Aorta (tissue), 5 donors: Measurements from ENCODE around the gene HS3ST6. TPM values are rescaled to one million over a fixed set of nuclear protein-coding genes. Genes with fewer than 3 reads are reported as not detected.
A peak's percentile ranks its signal among the peaks of the same experiment; 100 is the strongest.

ENCODE experiments used
- ATAC-seq: fragments of 200-7000 bp; cut with Tn5 transposase; one replicate; pipeline ENCODE4 v1.9.1; 2022; ENCODE audit warnings: moderate library complexity; ENCODE audit not compliant: low FRiP score
- DNase-seq, 2 donors: peaks; one replicate each; pipeline ENCODE4 v3.0.0-alpha.2; 2020
- H3K27ac ChIP-seq, 2 donors: one replicate each; pipeline ENCODE4 v1.5.1; 2013; ENCODE audit warnings: low read length in 2 of 2, mild to moderate bottlenecking in 2 of 2, moderate library complexity in 2 of 2, control low read depth in 1 of 2, inconsistent platforms in 1 of 2, low read depth in 1 of 2
- H3K27me3 ChIP-seq, 2 donors: one replicate each; pipeline ENCODE4 v1.6.1; 2013; ENCODE audit warnings: control low read depth in 1 of 2, low read length in 1 of 2, mild to moderate bottlenecking in 1 of 2, moderate library complexity in 1 of 2; ENCODE audit not compliant: insufficient read depth in 2 of 2, control insufficient read depth in 1 of 2
- H3K36me3 ChIP-seq, 2 donors: one replicate each; pipeline ENCODE4 v1.6.1; 2013; ENCODE audit warnings: control low read depth in 1 of 2, low read length in 1 of 2, mild to moderate bottlenecking in 1 of 2; ENCODE audit not compliant: insufficient read depth in 2 of 2, control insufficient read depth in 1 of 2
- H3K4me1 ChIP-seq, 2 donors: one replicate each; pipeline ENCODE4 v1.6.1; 2013; ENCODE audit warnings: low read length in 2 of 2, control low read depth in 1 of 2, mild to moderate bottlenecking in 1 of 2, moderate library complexity in 1 of 2; ENCODE audit not compliant: insufficient read depth in 2 of 2, control insufficient read depth in 1 of 2
- H3K4me3 ChIP-seq, 2 donors: one replicate each; pipeline ENCODE4 v1.5.1; 2013; ENCODE audit warnings: low read length in 2 of 2, control low read depth in 1 of 2, mild to moderate bottlenecking in 1 of 2
- H3K9me3 ChIP-seq: one replicate; pipeline ENCODE4 v1.6.1; 2013; ENCODE audit warnings: mild to moderate bottlenecking, low read length; ENCODE audit not compliant: control insufficient read depth
- WGBS, 2 donors: extraction: QIAGEN DNeasy Blood & Tissue Kit; methylation state at CpG; one replicate each; pipeline ENCODE4 v1.1.7; 2013; 5-methylcytosine and 5-hydroxymethylcytosine counted together
- intact Hi-C, 2 donors: fragments of 100-400 bp; cut with DNase I; formaldehyde crosslinking; loops; one replicate each; pipeline versions ENCODE4 v1.14.2 to v1.15.0; 2022
- polyA plus RNA-seq, 2 donors: library from polyadenylated mRNA; stranded (reverse); fragments of 200-250 nt; gene quantifications; one replicate each; pipeline ENCODE4 v1.2.3, GENCODE V29; 2013
- total RNA-seq, 2 donors: library from RNA; stranded (reverse); fragmentation: NEBNext Ultra II Directional; extraction: Animal tissue kit (Norgen Biotek cat#: 25700); gene quantifications; one replicate each; pipeline ENCODE4 v1.2.1, GENCODE V29; 2021
- donor health status: healthy with polysubstance abuse.
- donor health status: Bipolar disorder and iron deficiency.
- donor health status: DM: no; HTN: no; CAD: no.
- donor health status: DM: no; HTN: no; CAD: no.
- donor health status: DM: yes; HTN: yes; CAD: no.

The HS3ST6 gene
- total and polyA plus RNA-seq, 4 donors: 1.1 TPM; not detected in 3

DNA sequence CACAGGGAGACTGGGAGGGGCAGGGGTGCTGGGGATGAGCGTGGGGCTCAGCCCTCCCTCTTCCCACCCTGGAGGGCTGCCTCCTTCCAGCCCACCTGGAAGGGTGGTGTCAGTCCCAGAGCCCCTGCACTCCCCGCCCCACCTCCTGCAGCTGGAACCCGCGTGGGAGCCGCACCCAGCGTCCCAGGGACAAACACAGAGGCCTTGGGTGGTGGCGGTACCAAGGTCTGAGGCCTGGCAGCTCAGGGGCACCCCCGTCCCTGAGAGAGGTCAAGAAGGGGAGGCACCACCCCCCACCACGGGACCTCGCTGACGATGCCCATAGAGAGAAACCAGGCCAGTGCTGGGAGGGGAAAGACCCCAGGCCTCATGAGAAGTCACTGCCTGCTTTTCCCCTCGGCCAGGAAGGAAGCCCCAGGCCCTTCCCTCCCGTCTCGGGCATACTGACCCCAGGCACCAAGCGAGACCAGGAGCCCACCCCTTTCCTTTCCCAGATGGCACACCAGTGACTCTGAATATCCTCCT, 4.1 kb downstream of the HS3ST6 start:
- ATAC-seq (no peak), DNase-seq (peak in 1 of 2 donors; percentile 59)
- WGBS, 2 donors: 30 to 35% methylated on average over 15 of the region's 15 CpGs
- intact Hi-C loops: no loop called here
- no peaks in the 10 kb centered on the region for H3K27me3 ChIP-seq
- H3K4me1 ChIP-seq: no peaks in the 10 kb centered on the region
- H3K27ac ChIP-seq: no peak overlapping the region
- H3K9me3 ChIP-seq: no peaks in the 10 kb centered on the region
- no peaks in the 10 kb centered on the region for H3K36me3 ChIP-seq
- no peak overlapping the region for H3K4me3 ChIP-seq

DNA sequence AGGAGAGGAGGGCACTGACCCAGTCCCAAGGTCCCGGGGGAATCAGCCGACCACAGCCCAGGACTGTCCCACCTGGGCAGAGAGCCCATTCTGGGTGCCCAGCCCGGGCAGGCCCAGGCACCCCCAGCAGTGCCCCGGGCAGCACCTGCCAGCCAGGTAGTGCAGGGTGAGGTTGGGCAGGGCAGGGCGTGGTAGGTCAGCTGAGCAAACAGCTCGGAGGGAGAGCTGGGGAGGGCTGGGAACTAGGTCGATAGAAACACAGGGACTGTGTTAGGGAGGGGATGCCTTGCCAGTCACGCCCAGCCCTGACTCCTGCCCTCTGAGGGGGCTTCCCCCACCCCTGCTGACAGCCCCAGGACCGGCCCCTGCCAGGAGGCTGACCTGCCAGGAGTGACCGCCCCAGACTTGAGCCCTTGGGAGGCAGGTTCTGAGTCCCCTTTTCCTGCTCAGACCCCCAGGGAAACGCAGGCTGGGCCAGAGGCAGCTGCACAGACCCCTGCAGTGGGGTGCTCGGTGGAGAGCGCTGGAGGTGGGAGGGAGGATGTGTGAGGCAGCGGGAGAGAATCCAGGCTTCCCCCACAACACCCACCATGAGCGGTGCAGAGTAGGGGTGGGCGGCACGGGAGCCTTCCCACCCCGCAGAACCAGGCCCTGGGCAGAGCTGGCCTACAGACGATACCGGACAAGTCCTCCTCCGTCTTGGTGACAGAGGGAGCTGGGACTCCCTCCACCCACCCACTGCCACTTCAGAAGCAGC, 4.7 kb downstream of the HS3ST6 start:
- ATAC-seq (no peak), DNase-seq (peak in 1 of 2 donors; percentile 63)
- H3K27ac ChIP-seq: no peak overlapping the region
- H3K36me3 ChIP-seq: no peaks in the 10 kb centered on the region
- WGBS, 2 donors: 35 to 41% methylated on average over 21 of the region's 21 CpGs
- intact Hi-C loops: no loop called here
- H3K4me3 ChIP-seq: no peak overlapping the region
- no peaks in the 10 kb centered on the region for H3K9me3 ChIP-seq
- H3K27me3 ChIP-seq: no peaks in the 10 kb centered on the region
- H3K4me1 ChIP-seq: no peaks in the 10 kb centered on the region

DNA sequence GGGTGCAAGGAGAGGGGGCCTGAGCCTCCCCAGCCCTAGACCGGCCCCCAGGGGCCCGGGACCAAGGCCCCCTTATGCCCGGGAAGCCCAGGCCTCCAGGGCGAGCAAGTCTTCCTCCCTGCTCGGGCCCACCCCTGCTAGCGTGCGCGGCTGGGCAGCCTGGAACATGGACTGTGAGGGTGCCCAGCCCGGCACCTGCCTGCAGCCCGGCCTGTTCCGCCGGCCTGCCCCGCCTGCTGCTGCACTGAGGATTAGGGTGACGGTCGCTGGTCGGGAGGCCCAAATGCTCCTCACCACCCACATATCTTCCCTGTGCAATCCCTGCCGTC, 6.0 kb downstream of the HS3ST6 start:
- intact Hi-C loops: no loop called here
- ATAC-seq: no peak
- no peak for DNase-seq
- 82 to 83% methylated on average over 16 to 17 of the region's 17 CpGs for whole genome bisulfite sequencing, 2 donors
- Histone ChIP-seq H3K36me3 (no peaks in the 10 kb centered on the region), H3K4me3 (no peak overlapping the region), H3K27me3 (no peaks in the 10 kb centered on the region), H3K4me1 (no peaks in the 10 kb centered on the region), H3K27ac (no peak overlapping the region), H3K9me3 (no peaks in the 10 kb centered on the region)

DNA sequence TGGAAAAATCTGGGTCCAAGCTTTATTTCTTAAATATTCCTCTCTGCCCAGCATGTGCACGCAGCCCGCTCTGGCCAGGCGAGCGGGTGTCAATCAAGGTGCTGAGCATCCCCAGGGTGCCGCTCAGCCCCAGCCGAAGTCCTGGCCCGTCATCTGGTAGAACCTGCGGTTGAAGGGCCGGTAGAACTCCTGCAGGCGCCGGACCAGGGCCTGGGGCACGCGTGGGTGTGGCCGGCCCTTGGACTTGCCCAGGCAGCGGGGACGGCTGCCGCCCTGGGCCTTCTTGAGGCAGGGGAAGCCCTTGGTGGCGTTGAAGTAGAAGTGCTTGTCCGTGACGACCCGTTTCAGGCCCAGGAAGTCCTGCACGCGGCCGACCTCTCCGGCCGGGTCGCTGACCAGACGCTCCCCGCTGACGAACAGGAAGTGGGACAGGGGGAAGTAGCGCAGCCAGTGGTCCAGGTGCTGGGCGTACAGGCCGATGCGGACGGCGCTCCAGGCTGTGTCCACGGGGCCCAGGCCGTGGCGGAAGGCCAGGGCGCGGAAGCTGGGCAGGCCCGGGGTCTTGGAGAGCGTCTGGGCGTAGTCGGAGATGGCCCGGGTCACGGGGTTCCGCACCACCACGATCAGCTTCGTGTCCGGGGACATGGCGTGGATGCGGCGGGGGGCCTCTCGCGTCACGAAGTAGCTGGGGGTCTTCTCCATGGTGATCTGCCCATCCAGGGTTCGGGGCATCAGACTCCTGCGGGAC, 6.6 kb downstream of the HS3ST6 start:
- intact Hi-C loops: no loop called here
- no peaks in the 10 kb centered on the region for H3K27me3 ChIP-seq
- no peak overlapping the region for H3K27ac ChIP-seq
- H3K4me1 ChIP-seq: no peaks in the 10 kb centered on the region
- no peaks in the 10 kb centered on the region for H3K36me3 ChIP-seq
- 89 to 91% methylated on average over 57 to 59 of the region's 59 CpGs for WGBS, 2 donors
- no peaks in the 10 kb centered on the region for H3K9me3 ChIP-seq
- no peak overlapping the region for H3K4me3 ChIP-seq
- ATAC-seq (no peak), DNase-seq (peak in 1 of 2 donors; percentile 73)

DNA sequence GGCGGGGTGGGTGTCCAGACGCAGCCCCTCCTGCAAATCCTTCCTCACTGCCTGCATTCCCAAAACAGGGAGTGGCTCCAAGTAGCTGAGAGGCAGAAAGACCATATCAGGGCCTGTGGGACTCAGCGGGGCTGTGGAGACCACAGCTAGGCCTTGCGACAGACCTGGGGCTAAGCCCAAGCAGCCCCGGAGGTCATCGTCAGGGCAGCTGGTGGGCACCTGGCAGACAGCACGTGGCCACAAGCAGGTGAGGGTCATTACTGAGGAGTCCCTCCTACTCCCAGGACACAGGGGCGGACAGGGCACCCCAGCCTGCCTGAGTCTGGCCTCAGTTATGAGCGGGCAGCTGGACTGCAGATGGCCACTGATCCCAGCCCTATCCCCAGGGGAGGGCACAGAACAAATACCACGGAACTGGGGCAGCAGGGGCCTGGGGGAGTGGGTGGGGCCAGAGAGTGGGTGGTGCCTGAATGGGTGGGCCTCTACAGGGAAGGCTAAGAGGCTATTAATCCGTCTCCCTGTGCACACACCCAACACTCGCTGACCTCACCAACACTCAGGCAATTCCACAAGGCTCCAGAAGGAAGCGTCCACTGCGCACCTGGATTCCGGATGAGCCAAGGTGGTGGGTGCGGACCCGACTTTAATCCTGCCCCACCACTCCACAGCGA, 8.5 kb downstream of the HS3ST6 start:
- Histone ChIP-seq H3K27me3 (no peaks in the 10 kb centered on the region), H3K4me1 (no peaks in the 10 kb centered on the region), H3K4me3 (no peak overlapping the region), H3K27ac (no peak overlapping the region), H3K36me3 (no peaks in the 10 kb centered on the region), H3K9me3 (no peaks in the 10 kb centered on the region)
- peak in 1 of 2 donors; percentile 54 for DNase-seq
- intact Hi-C loops: no loop called here
- WGBS, 2 donors: 75% methylated on average over 18 of the region's 18 CpGs
- ATAC-seq: no peak

DNA sequence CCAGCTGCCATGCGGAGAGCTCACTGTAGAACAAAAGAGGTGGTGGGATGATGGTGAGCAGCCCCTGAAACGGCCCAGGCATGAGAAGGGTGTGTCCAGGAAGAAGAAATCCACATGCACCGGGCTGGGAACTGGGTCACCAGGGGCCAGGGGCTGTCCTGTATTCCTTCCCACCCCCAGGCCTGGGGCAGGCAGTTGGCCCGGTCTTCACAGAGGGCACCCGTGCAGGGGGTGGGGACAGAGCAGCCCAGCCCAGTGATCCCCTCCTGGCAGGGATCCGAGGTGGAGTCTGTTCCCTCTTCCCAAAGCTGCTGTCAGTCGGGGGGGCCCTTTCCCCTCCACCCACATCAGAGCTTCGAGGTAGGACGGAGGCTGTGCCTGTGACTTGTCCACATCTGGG, 9.2 kb downstream of the HS3ST6 start:
- no peak for ATAC-seq
- no peaks in the 10 kb centered on the region for H3K27me3 ChIP-seq

DNA sequence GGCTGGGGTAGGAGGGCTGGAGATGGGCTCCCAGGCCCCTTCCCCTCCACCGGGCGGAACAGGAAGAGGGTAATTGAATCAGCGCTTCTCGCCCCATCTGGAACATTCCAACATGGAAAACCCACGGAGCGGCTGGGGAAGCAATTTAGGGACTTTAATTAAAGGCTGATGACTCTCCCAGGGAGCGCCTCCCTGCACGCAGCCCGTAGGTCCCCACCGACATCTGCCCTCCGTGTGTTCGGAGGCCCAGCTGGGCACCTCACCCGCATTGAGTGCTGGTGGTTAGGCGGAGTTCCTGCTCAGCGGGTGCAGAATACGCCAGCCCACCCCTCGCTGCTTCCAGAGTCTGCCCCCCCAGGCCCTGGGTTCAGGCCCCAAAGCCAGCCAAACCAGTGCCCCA, 10.0 kb downstream of the HS3ST6 start:
- no peaks in the 10 kb centered on the region for H3K9me3 ChIP-seq
- no peaks in the 10 kb centered on the region for H3K36me3 ChIP-seq
- 50 to 58% methylated on average over 17 of the region's 17 CpGs for WGBS, 2 donors
- H3K27ac ChIP-seq: no peak overlapping the region
- intact Hi-C loops: no loop called here
- DNase-seq (peak in 1 of 2 donors; percentile 71), ATAC-seq (no peak)
- H3K4me3 ChIP-seq: no peak overlapping the region
- H3K4me1 ChIP-seq: no peaks in the 10 kb centered on the region
- H3K27me3 ChIP-seq: no peaks in the 10 kb centered on the region

More for the DNA sequence above, 9.2 kb downstream of the HS3ST6 start:
- intact Hi-C loops: no loop called here
- peak in 1 of 2 donors; percentile 69 for DNase-seq
- no peaks in the 10 kb centered on the region for H3K4me1 ChIP-seq
- H3K27ac ChIP-seq: no peak overlapping the region
- no peak overlapping the region for H3K4me3 ChIP-seq
- WGBS, 2 donors: 52 to 64% methylated on average over 6 to 9 of the region's 9 CpGs
- no peaks in the 10 kb centered on the region for H3K9me3 ChIP-seq
- no peaks in the 10 kb centered on the region for H3K36me3 ChIP-seq

DNA sequence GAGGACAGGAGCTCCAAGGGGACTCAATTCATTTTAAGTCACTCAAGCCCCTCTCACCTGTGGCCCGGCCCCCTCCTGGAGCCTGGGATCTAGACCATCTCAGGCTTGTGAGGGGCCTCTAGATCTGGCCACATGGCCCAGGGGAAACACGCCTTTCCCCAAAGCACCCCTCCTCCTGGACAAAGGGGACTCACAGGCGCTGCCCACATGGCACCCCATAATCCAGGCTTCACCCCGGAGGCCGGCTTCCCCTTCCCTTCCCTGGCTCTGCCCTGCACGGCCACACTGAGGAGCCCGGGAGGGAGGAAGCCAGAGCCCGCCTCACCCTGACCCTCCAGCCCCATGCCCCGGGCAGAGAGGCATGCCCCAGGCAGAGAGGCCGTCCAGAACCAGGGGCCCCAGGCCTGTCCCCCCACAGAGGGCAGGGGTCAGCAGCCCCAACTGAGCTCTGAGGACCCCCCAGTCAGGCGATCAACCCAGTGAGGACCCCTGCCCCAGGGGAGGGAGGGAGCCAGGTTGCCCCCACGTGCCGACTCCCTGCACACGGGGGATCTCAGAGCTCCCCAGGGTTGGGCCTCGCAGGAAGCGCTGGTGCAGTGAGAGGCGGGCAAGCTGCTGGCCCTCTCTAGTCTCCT, 10.9 kb downstream of the HS3ST6 start:
- 68 to 72% methylated on average over 14 to 17 of the region's 17 CpGs for WGBS, 2 donors
- Histone ChIP-seq H3K9me3 (no peaks in the 10 kb centered on the region), H3K4me3 (no peak overlapping the region), H3K27me3 (no peaks in the 10 kb centered on the region), H3K4me1 (no peaks in the 10 kb centered on the region), H3K27ac (no peak overlapping the region), H3K36me3 (no peaks in the 10 kb centered on the region)
- DNase-seq (peak in 1 of 2 donors; percentile 61), ATAC-seq (no peak)
- intact Hi-C loops: no loop called here
